Measurements from ENCODE around the gene TAF1A.

Gene TAF1A

GRCh38 chr1:222624214-222624613 lies 34.5 kb upstream of the TAF1A start:
- H3K27ac ChIP-seq = peak overlapping the region; percentile 92
- no peak for TF ChIP-seq CTCF (conservative IDR thresholded peaks at IDR 0.05)

GRCh38 chr1:222623458-222623857 lies 33.7 kb upstream of the TAF1A start:
- H3K27ac ChIP-seq = peak overlapping the region; percentile 92
- TF ChIP-seq CTCF (conservative IDR thresholded peaks at IDR 0.05) = no peak

GRCh38 chr1:222622765-222623164 lies 33.0 kb upstream of the TAF1A start:
- TF ChIP-seq CTCF (conservative IDR thresholded peaks at IDR 0.05) = no peak
- peak overlapping the region; percentile 92 for H3K27ac ChIP-seq

- H3K27ac ChIP-seq = peak overlapping the region; percentile 92
- TF ChIP-seq CTCF (conservative IDR thresholded peaks at IDR 0.05) = no peak
Measured at GRCh38 chr1:222620566-222620965, 30.8 kb upstream of the TAF1A start.

- peak overlapping the region; percentile 92 for H3K27ac ChIP-seq
- TF ChIP-seq CTCF (conservative IDR thresholded peaks at IDR 0.05) = no peak
Measured at GRCh38 chr1:222618880-222619596, 29.3 kb upstream of the TAF1A start.

GRCh38 chr1:222618001-222618879 lies 28.5 kb upstream of the TAF1A start, which contains the start of gene MIA3:
TSS of gene MIA3 (plus strand) at chr1:222618097. CDS start at chr1:222618111, 14 bp downstream.
- TF ChIP-seq CTCF (conservative IDR thresholded peaks at IDR 0.05) = no peak
- H3K27ac ChIP-seq = peak within 1 kb of the TSS; percentile 92

- peak overlapping the region; percentile 58; the same call in 1 of the 2 replicates for H3K27ac ChIP-seq
- TF ChIP-seq CTCF (conservative IDR thresholded peaks at IDR 0.05) = no peak
Measured at GRCh38 chr1:222617367-222617951, 27.7 kb upstream of the TAF1A start.

All from VCaP (cell line).